NCI-H2196 (cell line): Measurements from ENCODE around the gene IL2RG.

Source experiments
- DNase-seq: peaks from one replicate; lab custom pipeline; 2025; ENCODE audit not compliant: unreplicated experiment; lab: John Stamatoyannopoulos, UW

The IL2RG gene

GRCh38 chrX:71111141-71111843, at the start of gene IL2RG:
TSS of gene IL2RG (minus strand) at chrX:71111577. CDS start at chrX:71111539, 38 bp downstream.
- no peak for DNase-seq

- no peak for DNase-seq
These were observed 49.1 kb upstream of the IL2RG start for GRCh38 chrX:71160475-71160874.

- DNase-seq, result no peak
These were observed 48.0 kb upstream of the IL2RG start for GRCh38 chrX:71159335-71159734.

GRCh38 chrX:71158603-71159002, 47.2 kb upstream of the IL2RG start:
- DNase-seq, result no peak

GRCh38 chrX:71154641-71155040, 43.3 kb upstream of the IL2RG start:
- DNase-seq, result no peak

- no peak for DNase-seq
These were observed 42.8 kb upstream of the IL2RG start for GRCh38 chrX:71154196-71154595.

GRCh38 chrX:71151366-71151765, 40.0 kb upstream of the IL2RG start:
- DNase-seq, result no peak

- DNase-seq, result no peak
These were observed 36.9 kb upstream of the IL2RG start for GRCh38 chrX:71148278-71148663.

- DNase-seq, result no peak
These were observed 36.3 kb upstream of the IL2RG start for GRCh38 chrX:71147496-71148277.

GRCh38 chrX:71144651-71145050, 33.3 kb upstream of the IL2RG start, which contains the start of gene NLGN3:
TSS of gene NLGN3 (plus strand) at chrX:71144841. CDS start at chrX:71147750, 2,909 bp downstream.
- DNase-seq, result no peak

- DNase-seq, result no peak
These were observed 32.1 kb upstream of the IL2RG start for GRCh38 chrX:71143508-71143907.

- no peak for DNase-seq
These were observed 29.1 kb upstream of the IL2RG start for GRCh38 chrX:71140440-71140839.

GRCh38 chrX:71131510-71131909, 20.1 kb upstream of the IL2RG start:
- no peak for DNase-seq

GRCh38 chrX:71128915-71129765, 17.8 kb upstream of the IL2RG start:
- DNase-seq, result peak; percentile 57

GRCh38 chrX:71128166-71128833, 16.9 kb upstream of the IL2RG start:
- DNase-seq, result no peak

- no peak for DNase-seq
These were observed 7.7 kb upstream of the IL2RG start for GRCh38 chrX:71118985-71119535.

GRCh38 chrX:71118032-71118984, 6.9 kb upstream of the IL2RG start, which contains the start of gene MED12:
TSS of gene MED12 (plus strand) at chrX:71118596. CDS start at chrX:71118755, 159 bp downstream.
- DNase-seq, result peak; percentile 63

GRCh38 chrX:71117358-71117757, 6.0 kb upstream of the IL2RG start:
- DNase-seq, result no peak

GRCh38 chrX:71111921-71112431, 599 bp upstream of the IL2RG start:
- DNase-seq, result no peak
